ENCODE measurements around the gene MVB12B. TPM values are rescaled to one million over a fixed set of nuclear protein-coding genes. Genes with fewer than 3 reads are reported as not detected.
A peak's percentile ranks its signal among the peaks of the same experiment; 100 is the strongest.

The MVB12B gene
- total and polyA plus RNA-seq, 2 of the 13 experiments (the other 11 are each of a cell fraction or from before 2014, with no cell fraction given), result 12.1 to 30.1 TPM

DNA sequence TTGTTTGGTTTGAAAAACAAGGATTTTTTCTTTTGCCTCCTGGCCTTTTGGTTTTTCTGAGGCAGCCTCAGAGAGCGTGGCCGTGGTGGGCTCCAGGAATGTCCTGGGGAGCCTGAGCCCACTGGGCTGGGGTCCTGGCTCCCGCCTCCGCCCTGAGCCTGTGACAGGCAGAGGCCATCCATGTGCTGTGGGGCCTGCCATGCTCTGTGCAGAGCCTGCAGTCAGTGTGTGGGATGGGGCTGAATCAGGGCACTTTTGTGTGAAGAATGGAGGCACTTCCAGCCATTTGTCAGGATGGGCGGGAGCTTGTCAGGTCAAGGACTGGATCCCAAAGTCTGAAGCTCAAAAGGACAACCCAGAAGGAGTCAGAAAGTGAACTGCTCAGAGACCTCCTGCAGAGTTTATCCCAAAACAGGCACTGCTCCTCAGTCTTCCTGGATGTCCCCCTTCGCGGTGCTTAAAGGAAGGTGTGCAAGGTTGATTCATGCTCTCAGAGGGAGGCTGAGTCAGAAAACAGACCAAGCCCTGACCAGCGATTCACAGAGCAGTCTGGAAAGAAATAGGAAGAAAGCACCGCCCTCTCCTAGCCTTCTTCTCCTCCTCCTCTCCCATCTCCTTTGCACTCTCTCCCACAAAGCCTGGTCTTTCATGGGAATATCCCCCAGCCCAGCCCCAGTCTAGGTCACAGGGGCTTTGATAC is 53.2 kb downstream of the MVB12B start:
- H3K79me2 ChIP-seq (ENCODE audit: insufficient read depth, low read length), result peaks cover 24% of the 10 kb centered on the region
- no peaks in the 10 kb centered on the region for H3K27me3 ChIP-seq (ENCODE audit: control insufficient read depth in 1 of 2, insufficient read depth in 2 of 2, low read length in 2 of 2)
- no TSS peak for BruUV-seq (replicated peaks)
- DNase-seq (ENCODE audit: low spot score) (no peak), ATAC-seq (no peak), FAIRE-seq (no peak)
- no peaks in the 10 kb centered on the region; the same call in 1 of the 2 replicates for H4K20me1 ChIP-seq (ENCODE audit: insufficient read depth, low read length)
- no peak overlapping the region for H3K9ac ChIP-seq (ENCODE audit: insufficient read depth, low read depth, low read length)
- POLR2A ChIA-PET, result no interaction called here
- peaks cover 53% of the 10 kb centered on the region for H3K4me1 ChIP-seq (ENCODE audit: insufficient read depth, low read length)
- H3K27ac ChIP-seq (ENCODE audit: extremely low read length, insufficient read depth, low read length), result no peak overlapping the region
- CTCF ChIA-PET (ENCODE audit: low intra/inter-chr PET ratio, low total read pairs), result no interaction called here
- H3K4me2 ChIP-seq (ENCODE audit: low read depth, low read length), result no peak overlapping the region
- H3K4me3 ChIP-seq (replicated peaks in 1 of 3; ENCODE audit: insufficient read depth in 1 of 3, low read depth in 2 of 3, low read length in 3 of 3), result no peak overlapping the region
- H3K36me3 ChIP-seq (replicated peaks in 1 of 2; ENCODE audit: control insufficient read depth in 1 of 2, insufficient read depth in 2 of 2, low read length in 2 of 2), result peaks cover 5 to 23% of the 10 kb centered on the region in 2 experiments; a peak in 4 of 5 replicates
- 96% methylated on average over 8 of the region's 9 CpGs for WGBS (ENCODE audit: low lambda C conversion rate)
- in situ Hi-C loops (cut with HindIII; ENCODE audit: extremely low pct_ligation_motif_present, low pct_unique_long_range_greater_than_20kb), result no loop called here
- no peak for TF ChIP-seq ZNF256 (CRISPR knock-in tag; conservative IDR thresholded peaks at IDR 0.05)
- TF ChIP-seq, protein P1, sequence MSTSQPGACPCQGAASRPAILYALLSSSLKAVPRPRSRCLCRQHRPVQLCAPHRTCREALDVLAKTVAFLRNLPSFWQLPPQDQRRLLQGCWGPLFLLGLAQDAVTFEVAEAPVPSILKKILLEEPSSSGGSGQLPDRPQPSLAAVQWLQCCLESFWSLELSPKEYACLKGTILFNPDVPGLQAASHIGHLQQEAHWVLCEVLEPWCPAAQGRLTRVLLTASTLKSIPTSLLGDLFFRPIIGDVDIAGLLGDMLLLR (CRISPR knock-in tag; IDR thresholded peaks at IDR 0.05), result no peak
- peak; percentile 22 for TF ChIP-seq AGO2 (optimal IDR thresholded peaks at IDR 0.05; ENCODE audit: low read depth, low read length)
- TF ChIP-seq NCOA1 (CRISPR knock-in tag; IDR thresholded peaks at IDR 0.05), result no peak
- intact Hi-C loops (cut with micrococcal nuclease; ENCODE audit: unreplicated experiment), result no loop called here
- no peak overlapping the region for H2AFZ ChIP-seq (ENCODE audit: low read length)
- no peaks in the 10 kb centered on the region for H3K9me3 ChIP-seq (ENCODE audit: low read length)

DNA sequence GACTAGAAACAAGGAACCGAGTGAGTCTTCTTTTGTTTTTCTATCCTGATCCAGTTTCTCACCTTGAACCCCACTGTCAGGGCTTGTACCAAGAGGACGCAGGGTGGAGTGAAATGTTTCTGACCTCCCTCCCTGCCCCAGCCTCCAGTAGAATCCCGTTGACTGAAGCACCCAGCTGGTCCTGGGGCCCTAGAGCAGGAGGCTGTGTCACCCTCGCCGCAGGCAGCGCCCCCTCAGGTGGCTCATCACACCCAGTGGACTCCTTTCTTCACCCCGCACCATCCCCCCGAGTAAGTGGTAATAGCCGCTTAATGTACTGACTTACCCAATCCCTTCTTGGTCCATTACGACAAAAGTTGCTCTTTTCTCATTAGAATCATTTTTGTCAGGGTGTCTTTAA is 53.8 kb downstream of the MVB12B start:
- no peak for FAIRE-seq
- TF ChIP-seq ZNF564 (CRISPR knock-in tag; IDR thresholded peaks at IDR 0.05) (no peak), KLF12 (CRISPR knock-in tag; IDR thresholded peaks at IDR 0.05; ENCODE audit: borderline replicate concordance) (no peak), ATM (IDR thresholded peaks at IDR 0.05; ENCODE audit: borderline replicate concordance) (no peak), CBX5 (CRISPR knock-in tag; IDR thresholded peaks at IDR 0.05; ENCODE audit: borderline replicate concordance) (no peak), ZNF468 (CRISPR knock-in tag; IDR thresholded peaks at IDR 0.05) (no peak), PAX8 (CRISPR knock-in tag; IDR thresholded peaks at IDR 0.05; ENCODE audit: borderline replicate concordance) (no peak), SNRNP70 (IDR thresholded peaks at IDR 0.05; ENCODE audit: low read depth, low read length) (no peak)
- TF ChIP-seq, protein P2, sequence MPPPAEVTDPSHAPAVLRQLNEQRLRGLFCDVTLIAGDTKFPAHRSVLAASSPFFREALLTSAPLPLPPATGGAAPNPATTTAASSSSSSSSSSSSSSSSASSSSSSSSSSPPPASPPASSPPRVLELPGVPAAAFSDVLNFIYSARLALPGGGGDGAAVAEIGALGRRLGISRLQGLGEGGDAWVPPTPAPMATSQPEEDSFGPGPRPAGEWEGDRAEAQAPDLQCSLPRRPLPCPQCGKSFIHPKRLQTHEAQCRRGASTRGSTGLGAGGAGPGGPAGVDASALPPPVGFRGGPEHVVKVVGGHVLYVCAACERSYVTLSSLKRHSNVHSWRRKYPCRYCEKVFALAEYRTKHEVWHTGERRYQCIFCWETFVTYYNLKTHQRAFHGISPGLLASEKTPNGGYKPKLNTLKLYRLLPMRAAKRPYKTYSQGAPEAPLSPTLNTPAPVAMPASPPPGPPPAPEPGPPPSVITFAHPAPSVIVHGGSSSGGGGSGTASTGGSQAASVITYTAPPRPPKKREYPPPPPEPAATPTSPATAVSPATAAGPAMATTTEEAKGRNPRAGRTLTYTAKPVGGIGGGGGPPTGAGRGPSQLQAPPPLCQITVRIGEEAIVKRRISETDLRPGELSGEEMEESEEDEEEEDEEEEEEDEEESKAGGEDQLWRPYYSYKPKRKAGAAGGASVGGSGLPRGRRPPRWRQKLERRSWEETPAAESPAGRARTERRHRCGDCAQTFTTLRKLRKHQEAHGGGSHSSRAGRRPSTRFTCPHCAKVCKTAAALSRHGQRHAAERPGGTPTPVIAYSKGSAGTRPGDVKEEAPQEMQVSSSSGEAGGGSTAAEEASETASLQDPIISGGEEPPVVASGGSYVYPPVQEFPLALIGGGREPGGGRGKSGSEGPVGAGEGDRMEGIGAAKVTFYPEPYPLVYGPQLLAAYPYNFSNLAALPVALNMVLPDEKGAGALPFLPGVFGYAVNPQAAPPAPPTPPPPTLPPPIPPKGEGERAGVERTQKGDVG (CRISPR knock-in tag; IDR thresholded peaks at IDR 0.05; ENCODE audit: borderline replicate concordance), result no peak
- TF ChIP-seq, protein P3, sequence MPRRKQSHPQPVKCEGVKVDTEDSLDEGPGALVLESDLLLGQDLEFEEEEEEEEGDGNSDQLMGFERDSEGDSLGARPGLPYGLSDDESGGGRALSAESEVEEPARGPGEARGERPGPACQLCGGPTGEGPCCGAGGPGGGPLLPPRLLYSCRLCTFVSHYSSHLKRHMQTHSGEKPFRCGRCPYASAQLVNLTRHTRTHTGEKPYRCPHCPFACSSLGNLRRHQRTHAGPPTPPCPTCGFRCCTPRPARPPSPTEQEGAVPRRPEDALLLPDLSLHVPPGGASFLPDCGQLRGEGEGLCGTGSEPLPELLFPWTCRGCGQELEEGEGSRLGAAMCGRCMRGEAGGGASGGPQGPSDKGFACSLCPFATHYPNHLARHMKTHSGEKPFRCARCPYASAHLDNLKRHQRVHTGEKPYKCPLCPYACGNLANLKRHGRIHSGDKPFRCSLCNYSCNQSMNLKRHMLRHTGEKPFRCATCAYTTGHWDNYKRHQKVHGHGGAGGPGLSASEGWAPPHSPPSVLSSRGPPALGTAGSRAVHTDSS (CRISPR knock-in tag; conservative IDR thresholded peaks at IDR 0.05), result no peak
- ChIA-PET CTCF (ENCODE audit: low intra/inter-chr PET ratio, low total read pairs) (no interaction called here), POLR2A (no interaction called here)
- peaks cover 22% of the 10 kb centered on the region for H3K79me2 ChIP-seq (ENCODE audit: insufficient read depth, low read length)
- no peak overlapping the region for H3K9ac ChIP-seq (ENCODE audit: insufficient read depth, low read depth, low read length)
- peaks cover 7 to 28% of the 10 kb centered on the region in 2 experiments; a peak in 4 of 5 replicates for H3K36me3 ChIP-seq (replicated peaks in 1 of 2; ENCODE audit: control insufficient read depth in 1 of 2, insufficient read depth in 2 of 2, low read length in 2 of 2)
- no peaks in the 10 kb centered on the region; the same call in 1 of the 2 replicates for H4K20me1 ChIP-seq (ENCODE audit: insufficient read depth, low read length)
- no TSS peak for BruUV-seq (replicated peaks)
- H2AFZ ChIP-seq (ENCODE audit: low read length), result no peak overlapping the region
- ATAC-seq, result no peak
- intact Hi-C loops (cut with micrococcal nuclease; ENCODE audit: unreplicated experiment), result no loop called here
- no peak for DNase-seq (ENCODE audit: low spot score)
- H3K4me1 ChIP-seq (ENCODE audit: insufficient read depth, low read length), result peaks cover 46% of the 10 kb centered on the region
- no peak overlapping the region for H3K27ac ChIP-seq (ENCODE audit: extremely low read length, insufficient read depth, low read length)
- no peaks in the 10 kb centered on the region for H3K9me3 ChIP-seq (ENCODE audit: low read length)
- H3K27me3 ChIP-seq (ENCODE audit: control insufficient read depth in 1 of 2, insufficient read depth in 2 of 2, low read length in 2 of 2), result no peaks in the 10 kb centered on the region
- no peak overlapping the region for H3K4me2 ChIP-seq (ENCODE audit: low read depth, low read length)
- in situ Hi-C loops (cut with HindIII; ENCODE audit: extremely low pct_ligation_motif_present, low pct_unique_long_range_greater_than_20kb), result no loop called here
- no peak overlapping the region for H3K4me3 ChIP-seq (replicated peaks in 1 of 3; ENCODE audit: insufficient read depth in 1 of 3, low read depth in 2 of 3, low read length in 3 of 3)
- WGBS (ENCODE audit: low lambda C conversion rate), result 98% methylated on average over 10 of the region's 10 CpGs
